Nephron progenitor cell (in vitro differentiated cells): ENCODE measurements around the gene MARCHF3.

Source experiments
- DNase-seq: peaks from one replicate; pipeline ENCODE4 v3.0.0; 2021
- H3K27ac Mint-ChIP-seq: 2 replicates; pipeline ENCODE4 v1.8.0; 2021; ENCODE audit warnings: mild to moderate bottlenecking, moderate library complexity, mixed read lengths
- H3K27me3 Mint-ChIP-seq: 2 replicates; pipeline ENCODE4 v1.8.0; 2021; ENCODE audit warnings: mild to moderate bottlenecking, low read depth, mixed read lengths; ENCODE audit not compliant: poor library complexity
- H3K36me3 Mint-ChIP-seq: 2 replicates; pipeline ENCODE4 v1.8.0; 2021; ENCODE audit warnings: low read depth, mixed read lengths
- H3K4me1 Mint-ChIP-seq: 2 replicates; pipeline ENCODE4 v1.8.0; 2021; ENCODE audit warnings: mixed read lengths
- H3K4me3 Mint-ChIP-seq: 2 replicates; pipeline ENCODE4 v1.8.0; 2021; ENCODE audit warnings: mild to moderate bottlenecking, moderate library complexity, mixed read lengths
- H3K9me3 Mint-ChIP-seq: 2 replicates; pipeline ENCODE4 v1.8.0; 2021; ENCODE audit warnings: mild to moderate bottlenecking, moderate library complexity, mixed read lengths
- TF ChIP-seq, protein P1 (sequence below): fragments of 200-600 bp; sonication (generic); IDR thresholded peaks from 2 replicates; pipeline ENCODE4 v1.5.0; 2021; ENCODE audit warnings: antibody characterized with exemption

Gene MARCHF3

DNA sequence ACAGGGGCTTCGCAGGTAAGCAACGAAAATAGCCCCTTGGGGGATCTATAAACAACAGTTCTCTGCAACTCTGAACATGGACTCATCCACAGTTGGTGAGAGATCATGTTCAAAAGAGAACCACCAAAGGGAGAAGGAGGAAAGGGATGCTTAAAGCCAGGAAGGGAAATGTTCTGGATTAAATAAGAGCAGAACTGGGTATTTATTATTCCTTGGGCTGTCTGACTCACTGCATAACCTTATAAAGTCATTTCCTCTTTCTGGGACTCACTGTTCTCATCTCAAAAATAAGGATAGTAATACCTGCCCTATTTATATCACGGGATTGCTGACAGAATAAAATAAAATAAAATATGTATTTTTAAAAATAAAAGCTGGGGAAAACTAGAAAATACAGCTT, 11.2 kb upstream of the MARCHF3 start:
- TF ChIP-seq, protein P1, sequence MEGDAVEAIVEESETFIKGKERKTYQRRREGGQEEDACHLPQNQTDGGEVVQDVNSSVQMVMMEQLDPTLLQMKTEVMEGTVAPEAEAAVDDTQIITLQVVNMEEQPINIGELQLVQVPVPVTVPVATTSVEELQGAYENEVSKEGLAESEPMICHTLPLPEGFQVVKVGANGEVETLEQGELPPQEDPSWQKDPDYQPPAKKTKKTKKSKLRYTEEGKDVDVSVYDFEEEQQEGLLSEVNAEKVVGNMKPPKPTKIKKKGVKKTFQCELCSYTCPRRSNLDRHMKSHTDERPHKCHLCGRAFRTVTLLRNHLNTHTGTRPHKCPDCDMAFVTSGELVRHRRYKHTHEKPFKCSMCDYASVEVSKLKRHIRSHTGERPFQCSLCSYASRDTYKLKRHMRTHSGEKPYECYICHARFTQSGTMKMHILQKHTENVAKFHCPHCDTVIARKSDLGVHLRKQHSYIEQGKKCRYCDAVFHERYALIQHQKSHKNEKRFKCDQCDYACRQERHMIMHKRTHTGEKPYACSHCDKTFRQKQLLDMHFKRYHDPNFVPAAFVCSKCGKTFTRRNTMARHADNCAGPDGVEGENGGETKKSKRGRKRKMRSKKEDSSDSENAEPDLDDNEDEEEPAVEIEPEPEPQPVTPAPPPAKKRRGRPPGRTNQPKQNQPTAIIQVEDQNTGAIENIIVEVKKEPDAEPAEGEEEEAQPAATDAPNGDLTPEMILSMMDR = no peak
- DNase-seq = no peak
- H3K27ac Mint-ChIP-seq = no peak overlapping the region

DNA sequence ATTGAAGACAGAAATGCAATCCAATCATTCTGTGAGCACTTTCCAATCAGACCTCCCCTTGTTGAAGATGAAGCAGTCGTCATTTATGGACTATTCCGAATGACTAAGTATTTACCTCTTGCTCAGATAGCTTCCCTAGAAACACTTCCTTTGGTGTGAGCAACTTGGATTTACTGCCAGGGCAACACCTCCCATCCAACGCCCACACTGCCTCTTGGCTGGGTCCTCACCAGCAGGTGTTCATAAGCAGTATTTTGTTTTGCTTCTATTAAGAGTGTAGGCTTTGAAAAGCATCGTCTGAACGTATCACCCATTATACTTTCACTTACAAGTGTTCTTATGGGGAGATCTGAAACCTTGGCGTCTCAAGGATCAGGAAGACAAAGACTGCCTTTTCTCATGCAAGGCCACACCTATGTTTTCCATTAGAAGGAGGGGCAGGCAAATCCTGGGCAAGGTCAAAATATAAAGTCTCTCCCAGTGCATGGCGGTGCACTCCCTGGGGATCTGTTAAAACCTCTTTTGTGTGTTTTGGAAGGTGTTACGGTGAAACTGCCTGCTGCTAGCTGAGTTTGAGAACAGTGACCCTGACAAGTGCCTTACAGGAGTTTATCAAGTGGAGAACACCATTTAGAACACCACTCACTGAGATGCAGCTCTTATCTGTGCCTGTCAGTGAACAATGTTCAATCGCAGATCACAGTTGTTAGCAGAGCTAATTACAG, 10.6 kb upstream of the MARCHF3 start:
- peaks cover 10% of the 10 kb centered on the region for H3K27me3 Mint-ChIP-seq
- no peaks in the 10 kb centered on the region for H3K9me3 Mint-ChIP-seq
- H3K36me3 Mint-ChIP-seq = no peaks in the 10 kb centered on the region
- H3K27ac Mint-ChIP-seq = no peak overlapping the region
- no peak for DNase-seq
- TF ChIP-seq, protein P1 = no peak
- no peak overlapping the region for H3K4me3 Mint-ChIP-seq
- peaks cover 14% of the 10 kb centered on the region for H3K4me1 Mint-ChIP-seq

More for the DNA sequence above, 11.2 kb upstream of the MARCHF3 start:
- Mint-ChIP-seq H3K36me3 (no peaks in the 10 kb centered on the region), H3K4me1 (peaks cover 14% of the 10 kb centered on the region), H3K27me3 (peaks cover 7% of the 10 kb centered on the region), H3K4me3 (no peak overlapping the region), H3K9me3 (no peaks in the 10 kb centered on the region)

DNA sequence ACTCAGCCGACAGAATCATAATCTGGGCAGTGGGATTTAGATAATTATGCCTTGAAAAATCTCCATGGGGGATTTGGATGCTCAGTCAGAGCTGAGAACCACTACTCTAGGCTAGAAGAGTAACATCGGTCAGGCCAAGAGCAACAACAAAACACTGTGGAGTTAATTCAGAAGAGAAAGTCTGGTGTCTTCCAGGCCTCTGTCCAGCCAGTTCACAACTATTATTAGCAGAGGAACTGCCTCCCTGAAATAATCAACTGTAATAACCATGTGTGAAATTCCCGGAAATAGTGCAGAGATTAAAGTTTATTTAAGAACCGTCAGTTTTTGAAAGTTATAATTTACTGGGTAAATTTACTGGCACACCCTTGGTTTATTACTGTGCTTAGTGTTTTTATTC, 8.2 kb upstream of the MARCHF3 start:
- H3K9me3 Mint-ChIP-seq = no peaks in the 10 kb centered on the region
- peaks cover 14% of the 10 kb centered on the region for H3K4me1 Mint-ChIP-seq
- DNase-seq = no peak
- no peak overlapping the region for H3K4me3 Mint-ChIP-seq
- H3K36me3 Mint-ChIP-seq = no peaks in the 10 kb centered on the region
- H3K27me3 Mint-ChIP-seq = peaks cover 27% of the 10 kb centered on the region
- TF ChIP-seq, protein P1 = no peak
- H3K27ac Mint-ChIP-seq = no peak overlapping the region

DNA sequence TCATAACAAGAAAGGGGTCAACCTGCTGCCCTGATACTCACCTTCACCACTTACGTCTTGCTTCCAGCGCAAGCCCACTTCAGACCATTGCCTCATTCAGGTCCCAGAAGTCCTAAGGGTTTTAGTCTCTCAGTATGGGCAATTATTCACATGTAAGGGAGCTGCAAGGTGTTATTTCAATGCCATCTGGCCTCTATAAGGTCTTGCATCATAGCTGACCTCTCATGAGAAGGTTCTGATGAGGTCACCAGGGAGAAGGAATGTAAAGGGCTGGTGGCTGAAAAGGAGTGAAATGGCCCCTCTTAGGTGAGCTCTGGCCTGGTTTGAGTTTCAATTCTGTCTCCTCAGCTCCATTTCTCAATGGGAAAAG, 1.5 kb upstream of the MARCHF3 start:
- no peak for DNase-seq
- H3K36me3 Mint-ChIP-seq = no peaks in the 10 kb centered on the region
- no peaks in the 10 kb centered on the region for H3K9me3 Mint-ChIP-seq
- H3K4me3 Mint-ChIP-seq = peak overlapping the region; percentile 82
- TF ChIP-seq, protein P1 = no peak
- H3K27me3 Mint-ChIP-seq = peaks cover 81% of the 10 kb centered on the region
- peaks cover 20% of the 10 kb centered on the region for H3K4me1 Mint-ChIP-seq
- H3K27ac Mint-ChIP-seq = no peak overlapping the region

DNA sequence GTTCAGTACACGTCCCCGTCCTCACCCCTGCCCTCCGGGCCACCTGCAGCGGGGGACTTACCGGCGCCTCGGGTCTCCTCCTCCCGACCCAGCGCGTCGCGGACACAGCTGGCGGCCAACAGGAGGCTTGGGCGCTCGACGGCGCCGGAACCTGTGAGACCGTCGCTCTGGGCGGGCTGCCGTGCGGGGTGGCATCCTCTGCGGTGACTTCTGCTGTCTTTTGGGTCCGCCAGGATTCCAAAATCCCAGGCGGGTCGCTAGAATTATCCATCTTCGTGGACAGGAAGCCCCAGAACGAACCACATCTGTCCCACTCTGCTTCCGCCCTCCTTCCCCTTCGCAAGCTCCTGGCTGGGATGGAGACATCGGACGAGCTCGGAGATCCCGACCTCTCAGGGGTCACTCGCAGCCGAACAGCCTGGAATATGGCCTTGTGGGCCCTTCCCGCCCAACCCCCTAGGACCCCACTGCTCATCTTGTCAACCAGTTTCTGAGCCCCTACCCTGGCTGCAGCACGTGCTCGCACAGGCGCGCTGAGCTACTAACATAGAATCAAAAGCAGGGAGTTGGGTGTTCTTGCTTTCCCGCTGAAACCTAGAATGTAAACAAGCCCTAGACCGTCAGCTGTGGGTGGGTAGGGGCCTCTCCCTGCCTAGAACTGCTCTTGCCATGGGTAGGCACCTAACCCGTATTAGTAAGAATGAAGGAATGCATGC, 947 bp upstream of the MARCHF3 start:
- DNase-seq = peak; percentile 31
- Mint-ChIP-seq H3K27ac (no peak overlapping the region), H3K4me3 (peak overlapping the region; percentile 82), H3K4me1 (peaks cover 20% of the 10 kb centered on the region), H3K9me3 (no peaks in the 10 kb centered on the region), H3K36me3 (no peaks in the 10 kb centered on the region), H3K27me3 (peaks cover 83% of the 10 kb centered on the region)
- TF ChIP-seq, protein P1 = no peak
